Neural cell (in vitro differentiated cells): Measurements from ENCODE around the gene WDR49.

Experiments used
- CTCF ChIP-seq: fragments of 450-650 bp; IDR thresholded peaks from 2 replicates; pipeline ENCODE4 v1.5.1; 2014; ENCODE audit warnings: antibody characterized with exemption, mild to moderate bottlenecking, moderate library complexity; ENCODE audit not compliant: poor library complexity, severe bottlenecking
- MXI1 ChIP-seq: fragments of 450-650 bp; conservative IDR thresholded peaks from 2 replicates; pipeline ENCODE4 v1.6.1; 2014; ENCODE audit warnings: antibody characterized with exemption, mild to moderate bottlenecking; ENCODE audit not compliant: poor library complexity, severe bottlenecking

GRCh38 chr3:167469381-167469780, 184.4 kb downstream of the WDR49 start:
- TF ChIP-seq CTCF (no peak), MXI1 (no peak)
